Measurements from ENCODE around the gene DHX15. TPM values are rescaled to one million over a fixed set of nuclear protein-coding genes. Genes with fewer than 3 reads are reported as not detected.
"Not testable (repeated sequence)": the region's sequence is repeated elsewhere in the genome, so short reads cannot be mapped to it uniquely, and the experiment has no call there.

DHX15 gene
- total RNA-seq, 2 experiments from 2014 or later = 169 to 172 TPM

DNA sequence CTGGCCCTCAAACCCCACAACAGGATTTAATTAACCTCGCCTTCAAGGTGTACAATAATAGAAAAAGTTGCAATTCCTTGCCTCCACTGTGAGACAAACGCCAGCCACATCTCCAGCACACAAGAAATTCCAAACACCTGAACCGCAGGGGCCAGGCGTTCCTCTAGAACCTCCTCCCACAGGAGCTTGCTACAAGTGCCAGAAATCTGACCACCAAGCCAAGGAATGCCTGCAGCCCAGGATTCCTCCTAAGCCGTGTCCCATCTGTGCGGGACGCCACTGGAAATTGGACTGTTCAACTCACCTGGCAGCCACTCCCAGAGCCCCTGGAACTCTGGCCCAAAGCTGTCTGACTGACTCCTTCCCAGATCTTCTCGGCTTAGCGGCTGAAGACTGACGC lies 81.3 kb downstream of the DHX15 start:
- H3K9me3 Mint-ChIP-seq; POLR2A ChIA-PET; H3K27me3 Mint-ChIP-seq; H3K4me3 Mint-ChIP-seq; CTCF ChIA-PET; H3K4me1 Mint-ChIP-seq (ENCODE audit: low read depth); H3K36me3 Mint-ChIP-seq; DNase-seq; H3K27ac Mint-ChIP-seq; intact Hi-C loops (cut with micrococcal nuclease): not testable (repeated sequence)

DNA sequence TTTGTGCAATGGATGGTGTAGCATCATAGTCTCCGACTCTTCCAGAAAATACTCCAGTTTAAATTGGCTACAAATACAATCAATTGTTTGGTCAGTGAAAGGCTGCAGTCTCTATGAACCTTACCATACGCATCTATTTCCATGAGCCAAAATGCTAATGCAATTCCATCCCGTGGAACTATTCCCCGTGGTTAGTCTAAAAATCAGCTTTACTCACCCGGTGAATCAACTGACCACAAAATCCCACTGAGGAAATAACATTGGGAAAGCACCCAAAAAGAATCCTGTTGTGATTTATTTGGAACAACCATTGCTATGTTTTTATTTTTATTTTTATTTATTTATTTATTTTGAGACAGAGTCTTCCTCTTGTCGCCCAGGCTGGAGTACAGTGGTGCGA lies 87.1 kb downstream of the DHX15 start:
- Mint-ChIP-seq H3K27me3 (no peaks in the 10 kb centered on the region), H3K4me1 (ENCODE audit: low read depth) (no peaks in the 10 kb centered on the region), H3K4me3 (no peak overlapping the region), H3K27ac (no peak overlapping the region), H3K36me3 (no peaks in the 10 kb centered on the region), H3K9me3 (no peaks in the 10 kb centered on the region)
- POLR2A ChIA-PET = no interaction called here
- no peak for DNase-seq
- intact Hi-C loops (cut with micrococcal nuclease) = no loop called here
- CTCF ChIA-PET = interaction anchor here (2.4 kb wide), 1 partner anchor 9 kb away, joined by 10 read pairs; no protein-coding TSS in a partner anchor

DNA sequence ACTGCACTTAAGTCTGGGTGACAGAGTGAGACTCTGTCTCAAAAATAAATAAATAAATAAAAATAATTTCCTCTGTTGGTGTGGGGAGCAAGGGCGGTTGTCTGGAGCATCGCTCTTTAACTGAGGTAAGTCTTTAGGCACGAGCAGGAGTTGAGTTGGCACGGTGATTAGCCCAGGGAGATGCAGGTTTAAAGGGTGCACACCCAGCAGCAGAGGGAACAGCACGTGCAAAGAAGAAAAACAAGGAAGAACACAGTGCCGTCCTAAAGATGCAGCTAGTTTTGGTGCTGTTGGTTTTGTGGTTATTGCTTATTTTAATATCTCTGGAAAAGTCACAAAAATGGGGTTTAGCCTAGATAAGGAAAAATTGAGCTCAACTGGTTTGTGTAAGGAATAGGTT lies 87.8 kb downstream of the DHX15 start:
- DNase-seq = no peak
- POLR2A ChIA-PET = no interaction called here
- Mint-ChIP-seq H3K27ac (no peak overlapping the region), H3K4me3 (no peak overlapping the region), H3K4me1 (ENCODE audit: low read depth) (no peaks in the 10 kb centered on the region), H3K36me3 (no peaks in the 10 kb centered on the region), H3K27me3 (no peaks in the 10 kb centered on the region), H3K9me3 (no peaks in the 10 kb centered on the region)
- CTCF ChIA-PET = interaction anchor here (2.4 kb wide), 1 partner anchor 8 kb away, joined by 10 read pairs; no protein-coding TSS in a partner anchor
- intact Hi-C loops (cut with micrococcal nuclease) = no loop called here

DNA sequence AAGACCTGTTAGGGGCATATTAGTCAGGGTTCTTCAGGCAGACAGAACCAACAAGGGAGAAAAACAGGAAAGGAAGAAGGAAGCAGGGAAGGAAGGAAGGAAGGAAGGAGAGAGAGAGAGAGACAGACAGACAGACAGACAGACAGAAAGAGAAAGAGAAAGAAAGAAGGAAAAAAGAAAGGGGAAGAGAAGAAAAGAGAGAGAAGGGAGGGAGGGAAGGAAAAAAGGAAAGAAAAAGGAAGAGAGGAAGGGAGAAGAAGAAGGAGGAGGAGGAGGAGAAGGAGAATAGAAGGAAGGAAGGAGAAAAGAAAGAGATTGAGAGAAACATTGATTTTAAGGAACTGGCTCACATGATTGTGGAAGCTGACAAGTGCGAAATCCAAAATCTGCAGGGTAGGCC lies 89.0 kb downstream of the DHX15 start:
- H3K4me1 Mint-ChIP-seq (ENCODE audit: low read depth) = no peaks in the 10 kb centered on the region

DNA sequence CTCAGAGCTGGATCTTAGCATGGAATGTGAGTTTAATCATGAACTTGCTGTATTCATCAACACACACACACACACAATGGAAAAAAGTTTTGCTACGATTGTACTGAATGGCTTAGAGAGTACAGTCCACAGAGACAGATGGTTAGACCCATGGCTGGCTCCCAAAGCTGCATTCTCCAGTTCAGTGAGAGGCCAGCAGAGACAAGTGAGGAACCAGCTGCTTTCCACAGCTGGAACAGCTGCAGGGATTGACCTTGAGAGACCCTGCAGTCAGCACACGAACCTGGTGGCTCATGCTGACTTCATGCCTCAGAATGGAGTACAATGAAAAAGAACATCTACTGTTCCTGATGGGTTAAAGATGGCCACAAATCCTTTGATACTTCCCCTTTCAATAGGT lies 94.5 kb downstream of the DHX15 start:
- ChIA-PET CTCF (interaction anchor here (0.8 to 3.7 kb wide), 6 partner anchors 14 to 198 kb away, joined by 3 to 14 read pairs (median 4); no protein-coding TSS in a partner anchor), POLR2A (interaction anchor here (0.5 kb wide), 1 partner anchor 813 kb away, joined by 3 read pairs; no protein-coding TSS in a partner anchor)
- DNase-seq = no peak
- H3K36me3 Mint-ChIP-seq = no peaks in the 10 kb centered on the region
- no peak overlapping the region for H3K27ac Mint-ChIP-seq
- H3K4me3 Mint-ChIP-seq = no peak overlapping the region
- no peaks in the 10 kb centered on the region for H3K9me3 Mint-ChIP-seq
- intact Hi-C loops (cut with micrococcal nuclease) = loop anchor here (2.0 kb wide), 1 partner anchor 491 kb away; no protein-coding TSS in a partner anchor
- H3K27me3 Mint-ChIP-seq = peaks cover 17% of the 10 kb centered on the region
- H3K4me1 Mint-ChIP-seq (ENCODE audit: low read depth) = peaks cover 3% of the 10 kb centered on the region

More for the DNA sequence above, 89.0 kb downstream of the DHX15 start:
- POLR2A ChIA-PET = no interaction called here
- no peak overlapping the region for H3K4me3 Mint-ChIP-seq
- no peak overlapping the region for H3K27ac Mint-ChIP-seq
- H3K9me3 Mint-ChIP-seq = no peaks in the 10 kb centered on the region
- DNase-seq = no peak
- H3K27me3 Mint-ChIP-seq = no peaks in the 10 kb centered on the region
- intact Hi-C loops (cut with micrococcal nuclease) = no loop called here
- no peaks in the 10 kb centered on the region for H3K36me3 Mint-ChIP-seq
- CTCF ChIA-PET = no interaction called here

- peak; percentile 77 for DNase-seq
- peaks cover 17% of the 10 kb centered on the region for H3K27me3 Mint-ChIP-seq
- CTCF ChIA-PET = interaction anchor here (0.5 to 3.7 kb wide), 10 partner anchors 9 to 199 kb away, joined by 3 to 14 read pairs (median 4); partner anchors contain the start of gene DHX15
- H3K36me3 Mint-ChIP-seq = no peaks in the 10 kb centered on the region
- H3K4me3 Mint-ChIP-seq = no peak overlapping the region
- no peak overlapping the region for H3K27ac Mint-ChIP-seq
- POLR2A ChIA-PET = no interaction called here
- H3K4me1 Mint-ChIP-seq (ENCODE audit: low read depth) = peaks cover 3% of the 10 kb centered on the region
- intact Hi-C loops (cut with micrococcal nuclease) = loop anchor here (1.0 to 2.0 kb wide), 2 partner anchors 199 to 492 kb away; no protein-coding TSS in a partner anchor
- no peaks in the 10 kb centered on the region for H3K9me3 Mint-ChIP-seq
Observed at GRCh38 chr4:24488399-24489164, 95.8 kb downstream of the DHX15 start.

- no peak for DNase-seq
- H3K4me1 Mint-ChIP-seq (ENCODE audit: low read depth) = no peaks in the 10 kb centered on the region
- H3K36me3 Mint-ChIP-seq = no peaks in the 10 kb centered on the region
- ChIA-PET CTCF (no interaction called here), POLR2A (no interaction called here)
- H3K27ac Mint-ChIP-seq = no peak overlapping the region
- peaks cover 18% of the 10 kb centered on the region for H3K27me3 Mint-ChIP-seq
- no peak overlapping the region for H3K4me3 Mint-ChIP-seq
- intact Hi-C loops (cut with micrococcal nuclease) = no loop called here
- H3K9me3 Mint-ChIP-seq = no peaks in the 10 kb centered on the region
Observed at GRCh38 chr4:24482871-24483270, 101.5 kb downstream of the DHX15 start.

DNA sequence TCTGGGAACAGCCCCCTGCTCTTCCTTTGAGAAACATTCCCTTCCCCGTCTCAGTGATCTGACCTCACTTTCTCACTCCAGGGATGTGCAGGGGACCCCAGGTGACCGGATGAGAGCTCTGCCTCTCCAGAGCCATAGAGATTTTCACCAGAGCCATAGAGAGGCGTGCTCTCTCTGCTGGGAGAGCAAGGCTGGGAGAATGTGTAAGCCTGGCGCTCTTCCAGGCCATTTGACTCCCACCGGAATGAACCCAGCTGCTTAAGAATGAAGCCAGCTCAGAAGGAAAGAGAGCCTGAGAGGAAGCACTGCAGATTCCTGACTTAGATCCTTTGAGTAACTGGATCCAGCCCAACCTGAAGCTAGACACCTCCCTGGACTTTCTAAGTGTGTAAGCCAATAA lies 106.4 kb downstream of the DHX15 start:
- Mint-ChIP-seq H3K4me1 (ENCODE audit: low read depth) (peaks cover 3% of the 10 kb centered on the region), H3K9me3 (no peaks in the 10 kb centered on the region), H3K27me3 (peaks cover 21% of the 10 kb centered on the region), H3K36me3 (no peaks in the 10 kb centered on the region), H3K4me3 (no peak overlapping the region), H3K27ac (no peak overlapping the region)
- DNase-seq = no peak
- intact Hi-C loops (cut with micrococcal nuclease) = loop anchor here (10.0 kb wide), 1 partner anchor 897 kb away; the partner anchor contains the start of gene ANAPC4
- ChIA-PET POLR2A (no interaction called here), CTCF (interaction anchor here (1.2 to 1.6 kb wide), 2 partner anchors 10 to 11 kb away, joined by 4 read pairs; no protein-coding TSS in a partner anchor)

Small RNA genes lying within 50 kb of the gene (microRNA-seq; reads per million reads assigned to microRNA genes)
- 12.2 reads per million, percentile 35 among the genes with 10 or more reads in this experiment for gene MIR573 (ENCODE audit: borderline microRNAs expressed, borderline number of aligned reads, borderline replicate concordance)

Other genes starting within 250 kb of the DHX15 start
- gene SOD3, start 211.0 kb upstream of the DHX15 start, total RNA-seq = not detected

Data from activated CD4-positive, alpha-beta memory T cell treated with anti-CD3 and anti-CD28 coated beads for 36 hours (primary cell).